Ramos (cell line): ENCODE data around the gene CKAP2L.

Experiments used
- in situ Hi-C: fragments of 300-500 bp; cut with MboI; formaldehyde crosslinking; loops from one replicate; pipeline ENCODE4 v1.14.3; 2022; ENCODE audit warnings: low sequenced_read_pairs; ENCODE audit not compliant: unreplicated experiment

Gene CKAP2L

GRCh38 chr2:112688086-112688880 is 76.1 kb downstream of the CKAP2L start:
- in situ Hi-C loops, result no loop called here

- in situ Hi-C loops, result no loop called here
These were observed 76.9 kb downstream of the CKAP2L start for GRCh38 chr2:112687522-112687921.
